Activated naive CD4-positive, alpha-beta T cell treated with anti-CD3 and anti-CD28 coated beads, Interleukin-2, amount 10 ng/mL, durations not matched to agents 7 days and 5 days (primary cell): Measurements from ENCODE around the gene RALGAPB.

ENCODE experiments used
- CTCF ChIA-PET: fragments of 350-600 bp; sonication (Branson Sonifier 250); formaldehyde crosslinking; loops from one replicate; lab custom pipeline; 2021; ENCODE audit warnings: antibody characterized with exemption; lab: Charles Lee
- DNase-seq: peaks from one replicate; pipeline ENCODE4 v3.0.0-alpha.2; 2020
- H3K27ac Mint-ChIP-seq: one replicate; pipeline ENCODE4 v1.8.0; 2021; ENCODE audit warnings: mild to moderate bottlenecking, moderate library complexity, mixed read lengths
- H3K27me3 Mint-ChIP-seq: one replicate; pipeline ENCODE4 v1.8.0; 2021; ENCODE audit warnings: mild to moderate bottlenecking, mixed read lengths
- H3K36me3 Mint-ChIP-seq: one replicate; pipeline ENCODE4 v1.8.0; 2021; ENCODE audit warnings: mixed read lengths
- H3K4me1 Mint-ChIP-seq: one replicate; pipeline ENCODE4 v1.8.0; 2021; ENCODE audit warnings: mixed read lengths
- H3K4me3 Mint-ChIP-seq: one replicate; pipeline ENCODE4 v1.8.0; 2021; ENCODE audit warnings: mild to moderate bottlenecking, moderate library complexity, mixed read lengths
- H3K9me3 Mint-ChIP-seq: one replicate; pipeline ENCODE4 v1.8.0; 2021; ENCODE audit warnings: mixed read lengths

Gene RALGAPB

DNA sequence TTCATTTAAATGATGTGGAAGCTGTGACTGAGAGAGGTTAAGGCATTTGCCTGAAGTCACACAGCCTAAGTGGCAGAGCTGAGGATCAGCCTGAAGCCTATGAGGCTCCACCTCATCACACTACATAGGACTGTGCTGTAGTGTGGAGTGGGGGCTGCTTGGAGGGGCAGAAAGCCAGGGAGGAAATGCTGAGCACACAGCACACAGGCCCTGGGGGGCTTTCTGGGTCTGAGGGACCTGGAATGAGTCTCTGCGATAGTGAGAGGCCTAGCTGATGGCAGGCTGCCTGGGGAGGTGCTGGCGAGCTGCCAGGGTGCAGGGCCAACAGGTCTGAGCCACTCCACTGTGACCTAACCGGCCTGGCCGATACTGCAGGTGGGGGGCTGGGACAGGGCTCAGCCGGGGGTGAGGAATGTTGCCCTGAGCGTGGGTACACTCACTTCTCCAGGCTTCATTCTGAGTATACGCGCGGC, 126.8 kb downstream of the RALGAPB start:
- H3K36me3 Mint-ChIP-seq, result no peaks in the 10 kb centered on the region
- CTCF ChIA-PET, result interaction anchor here (0.8 to 1.0 kb wide), 2 partner anchors 13 to 21 kb away, joined by 3 read pairs; no protein-coding TSS in a partner anchor
- no peak overlapping the region for H3K4me3 Mint-ChIP-seq
- peaks cover 63% of the 10 kb centered on the region for H3K27me3 Mint-ChIP-seq
- peak; percentile 8 for DNase-seq
- H3K9me3 Mint-ChIP-seq, result no peaks in the 10 kb centered on the region
- H3K4me1 Mint-ChIP-seq, result peaks cover 12% of the 10 kb centered on the region
- H3K27ac Mint-ChIP-seq, result no peak overlapping the region

DNA sequence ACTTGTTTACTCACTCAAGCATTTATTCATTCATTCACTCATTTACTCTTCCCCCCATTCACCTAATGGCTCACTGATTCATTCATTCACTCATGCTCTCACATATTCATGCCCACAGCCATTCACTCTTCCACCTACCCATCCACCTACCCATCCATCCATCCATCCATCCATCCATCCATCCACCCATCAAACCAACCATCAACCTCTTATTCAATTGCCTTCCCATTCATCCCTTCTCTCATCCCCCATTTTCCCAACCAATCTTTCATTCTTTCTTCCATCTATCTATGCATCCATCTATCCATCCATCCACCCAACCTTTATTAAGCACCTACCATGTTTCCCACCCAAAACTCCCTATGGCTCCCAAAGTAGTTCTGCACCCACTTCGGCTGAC, 127.4 kb downstream of the RALGAPB start:
- Mint-ChIP-seq H3K27ac (no peak overlapping the region), H3K4me3 (no peak overlapping the region), H3K36me3 (no peaks in the 10 kb centered on the region), H3K9me3 (no peaks in the 10 kb centered on the region), H3K4me1 (peaks cover 12% of the 10 kb centered on the region), H3K27me3 (peaks cover 67% of the 10 kb centered on the region)
- CTCF ChIA-PET, result interaction anchor here (1.0 kb wide), 1 partner anchor 21 kb away, joined by 3 read pairs; no protein-coding TSS in a partner anchor
- DNase-seq, result no peak

DNA sequence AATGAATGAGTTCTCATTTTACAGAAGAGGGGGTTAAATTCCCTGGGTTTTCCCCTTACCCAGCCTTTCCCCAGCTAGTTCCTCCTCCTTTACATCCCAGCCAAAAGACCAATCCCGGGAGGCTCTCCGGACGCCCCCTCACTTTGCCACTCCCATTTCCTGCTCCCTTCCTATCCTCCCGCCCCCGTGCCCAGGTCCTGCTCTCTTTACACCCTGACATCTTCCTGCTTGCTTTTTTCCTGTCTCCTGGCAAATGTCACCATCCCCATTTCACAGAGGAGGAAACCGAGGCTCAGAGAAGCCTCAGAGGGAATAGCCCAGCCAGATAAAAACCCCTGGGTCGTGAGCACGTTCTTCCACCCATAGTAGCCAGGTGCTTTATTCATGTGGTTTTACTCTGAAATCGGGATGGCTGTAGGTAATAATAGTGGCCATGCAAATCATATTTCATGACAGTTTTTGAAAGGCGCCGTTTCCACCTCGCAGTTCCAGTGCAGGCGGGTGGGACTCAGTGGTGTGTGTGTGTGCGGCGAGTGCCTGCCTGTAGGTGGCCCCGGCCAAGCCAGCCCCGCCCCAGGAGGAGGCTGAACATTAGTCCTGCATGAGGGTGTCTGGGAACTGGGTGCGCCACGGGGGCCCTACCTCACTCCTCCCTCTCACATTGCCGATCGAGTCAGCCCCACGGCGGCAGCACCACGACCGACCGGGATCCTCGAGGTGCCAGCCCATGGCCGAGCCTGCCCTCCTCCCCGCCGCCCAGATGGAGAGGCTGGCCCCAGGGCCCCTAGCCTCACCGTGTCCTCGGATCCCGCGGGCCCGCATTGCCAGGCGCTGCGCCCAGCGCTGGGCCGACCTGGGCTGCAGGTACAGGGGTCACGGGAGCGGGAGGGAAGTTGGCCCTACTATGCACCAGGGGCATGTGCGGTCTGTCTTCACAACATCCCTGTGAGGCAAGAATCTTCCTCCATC, 128.9 kb downstream of the RALGAPB start, which contains the start of gene ARHGAP40:
Gene ARHGAP40 (plus strand): TSS at position 594 of the 969 bp plus-strand sequence.
- peaks cover 12% of the 10 kb centered on the region for H3K4me1 Mint-ChIP-seq
- H3K4me3 Mint-ChIP-seq, result peak within 1 kb of the TSS; percentile 20
- DNase-seq, result peak; percentile 35
- H3K27ac Mint-ChIP-seq, result no peak within 1 kb of the TSS
- H3K9me3 Mint-ChIP-seq, result no peaks in the 10 kb centered on the region
- H3K36me3 Mint-ChIP-seq, result no peaks in the 10 kb centered on the region
- CTCF ChIA-PET, result no interaction called here
- peaks cover 67% of the 10 kb centered on the region for H3K27me3 Mint-ChIP-seq

DNA sequence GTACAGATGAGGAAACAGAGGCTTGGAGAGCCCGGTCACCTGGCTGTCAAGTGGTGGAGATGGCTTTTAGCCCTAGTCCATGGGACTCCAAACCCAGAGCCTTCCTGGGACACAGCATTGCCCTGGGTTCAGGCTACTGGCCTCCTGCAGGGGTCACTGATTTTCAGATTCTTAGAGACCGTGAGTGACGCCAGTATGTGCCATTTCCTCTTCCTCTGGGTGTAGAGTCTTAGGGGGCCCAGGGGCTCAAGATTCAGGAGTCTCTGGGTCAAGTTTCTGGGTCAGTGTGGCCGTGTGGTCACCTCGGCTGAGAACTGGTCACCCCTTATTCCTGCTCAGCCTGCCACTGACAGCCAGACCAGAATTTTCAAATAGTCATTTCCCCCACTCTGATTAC, 129.5 kb downstream of the RALGAPB start:
- Mint-ChIP-seq H3K36me3 (no peaks in the 10 kb centered on the region), H3K4me3 (no peak overlapping the region), H3K9me3 (no peaks in the 10 kb centered on the region), H3K4me1 (peaks cover 12% of the 10 kb centered on the region), H3K27me3 (peaks cover 68% of the 10 kb centered on the region), H3K27ac (no peak overlapping the region)
- no peak for DNase-seq
- CTCF ChIA-PET, result no interaction called here

DNA sequence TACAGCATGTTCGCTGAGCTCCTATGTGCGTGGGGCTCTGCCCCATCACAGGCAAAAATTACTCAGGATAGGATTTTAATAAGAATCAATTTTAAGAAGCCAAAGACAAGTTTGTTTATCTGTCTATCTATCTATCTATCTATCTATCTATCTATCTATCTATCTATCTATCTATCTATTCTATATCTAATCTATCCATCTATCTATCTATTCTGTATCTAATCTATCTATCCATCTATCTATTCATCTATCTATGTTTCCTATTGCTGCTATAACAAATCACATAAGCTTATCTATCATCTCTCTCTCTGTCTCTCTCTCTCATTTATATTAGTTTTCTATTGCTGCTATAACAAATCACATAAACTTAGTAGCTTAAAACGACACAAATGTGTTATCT, 130.6 kb downstream of the RALGAPB start:
- H3K27me3 Mint-ChIP-seq, result peaks cover 70% of the 10 kb centered on the region
- H3K4me3 Mint-ChIP-seq, result no peak overlapping the region
- DNase-seq, result no peak
- H3K36me3 Mint-ChIP-seq, result no peaks in the 10 kb centered on the region
- H3K9me3 Mint-ChIP-seq, result no peaks in the 10 kb centered on the region
- H3K4me1 Mint-ChIP-seq, result peaks cover 12% of the 10 kb centered on the region
- no peak overlapping the region for H3K27ac Mint-ChIP-seq
- CTCF ChIA-PET, result interaction anchor here (1.3 kb wide), 1 partner anchor 30 kb away, joined by 3 read pairs; no protein-coding TSS in a partner anchor

DNA sequence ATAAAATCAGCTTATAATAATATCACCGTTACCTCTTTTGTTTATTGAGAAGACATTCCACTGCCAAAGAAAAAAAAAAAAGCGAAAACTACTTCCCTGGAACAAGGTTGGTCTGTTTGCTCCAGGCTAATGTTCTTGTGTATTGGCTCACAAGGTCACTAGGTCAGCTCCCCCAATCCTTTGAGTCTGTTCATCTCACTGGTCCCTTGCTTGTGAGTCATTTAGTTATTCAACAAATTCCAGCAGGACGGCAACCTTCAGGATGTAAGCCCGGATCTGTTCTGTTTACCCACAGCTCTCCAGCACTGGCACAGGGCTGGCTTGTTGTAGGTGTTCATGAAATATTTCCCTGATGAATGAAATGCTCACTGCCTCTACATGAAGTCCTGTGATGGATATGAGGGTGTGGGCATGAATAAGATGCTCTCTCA, 132.2 kb downstream of the RALGAPB start:
- Mint-ChIP-seq H3K4me1 (peaks cover 12% of the 10 kb centered on the region), H3K27ac (no peak overlapping the region), H3K4me3 (no peak overlapping the region), H3K36me3 (no peaks in the 10 kb centered on the region), H3K27me3 (peaks cover 75% of the 10 kb centered on the region), H3K9me3 (no peaks in the 10 kb centered on the region)
- CTCF ChIA-PET, result no interaction called here
- no peak for DNase-seq

DNA sequence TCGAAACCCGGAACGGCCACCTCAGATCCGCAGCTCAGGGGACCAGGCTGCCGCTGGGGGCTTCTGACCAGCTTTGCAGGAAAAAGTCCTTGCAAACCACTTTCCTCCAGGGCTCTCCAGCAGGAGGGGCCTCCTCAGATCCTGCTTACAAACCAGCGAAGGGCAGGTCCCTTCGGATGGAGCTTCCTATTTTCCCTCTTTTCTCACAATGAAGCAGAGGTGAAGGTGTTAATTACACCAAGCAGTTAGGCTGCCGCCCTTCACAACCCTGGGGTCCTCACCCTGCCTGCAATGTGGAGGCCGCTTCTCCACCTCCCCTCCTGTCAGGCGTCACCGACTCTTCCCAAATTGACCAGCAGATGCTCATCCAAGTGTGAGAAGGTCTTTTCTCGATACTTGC, 134.7 kb downstream of the RALGAPB start:
- CTCF ChIA-PET, result no interaction called here
- H3K27ac Mint-ChIP-seq, result no peak overlapping the region
- peaks cover 2% of the 10 kb centered on the region for H3K4me1 Mint-ChIP-seq
- H3K9me3 Mint-ChIP-seq, result no peaks in the 10 kb centered on the region
- no peak for DNase-seq
- peaks cover 56% of the 10 kb centered on the region for H3K27me3 Mint-ChIP-seq
- H3K4me3 Mint-ChIP-seq, result no peak overlapping the region
- no peaks in the 10 kb centered on the region for H3K36me3 Mint-ChIP-seq

DNA sequence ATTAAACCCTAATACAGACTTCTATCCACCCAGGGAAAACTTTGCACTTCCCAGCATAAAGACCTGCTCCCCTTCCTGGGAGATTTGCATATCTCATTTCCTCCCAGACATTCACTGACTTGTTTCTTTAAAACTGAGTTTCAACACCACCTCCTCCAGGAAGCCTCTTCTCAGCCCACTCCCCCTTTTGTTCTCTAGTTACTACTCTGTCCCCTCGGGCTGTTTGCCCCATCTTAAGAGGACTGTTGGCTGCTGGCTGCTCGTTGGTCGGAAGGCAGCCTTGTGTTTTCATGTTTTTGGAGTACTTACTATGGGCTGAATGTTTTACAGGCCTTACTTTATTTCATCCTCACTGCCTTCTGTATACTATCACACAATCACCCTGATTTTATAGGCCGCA, 135.5 kb downstream of the RALGAPB start:
- Mint-ChIP-seq H3K27me3 (peaks cover 51% of the 10 kb centered on the region), H3K4me1 (no peaks in the 10 kb centered on the region), H3K36me3 (no peaks in the 10 kb centered on the region), H3K27ac (no peak overlapping the region), H3K9me3 (no peaks in the 10 kb centered on the region), H3K4me3 (no peak overlapping the region)
- no peak for DNase-seq
- CTCF ChIA-PET, result no interaction called here

DNA sequence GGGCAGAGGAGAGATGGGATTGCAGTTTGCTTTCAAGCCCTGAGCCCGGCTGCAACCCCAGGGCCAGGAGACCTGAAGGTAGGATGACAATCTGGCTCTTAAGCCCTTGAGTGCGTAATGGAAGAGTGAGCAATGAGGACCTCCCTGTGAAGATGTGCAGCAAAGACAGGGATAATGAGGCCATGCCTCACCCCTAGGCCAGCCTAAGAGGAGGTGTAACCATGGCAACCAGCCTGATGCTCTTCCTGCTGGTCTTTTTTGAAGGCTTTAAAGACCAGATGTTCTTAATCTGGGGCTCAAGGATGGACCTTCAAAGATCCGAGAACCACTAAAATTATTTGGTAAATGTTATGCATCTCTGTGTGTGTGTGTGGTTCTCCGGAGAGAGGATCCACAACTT, 137.2 kb downstream of the RALGAPB start:
- H3K36me3 Mint-ChIP-seq, result no peaks in the 10 kb centered on the region
- no peak overlapping the region for H3K4me3 Mint-ChIP-seq
- H3K27me3 Mint-ChIP-seq, result peaks cover 51% of the 10 kb centered on the region
- no peaks in the 10 kb centered on the region for H3K9me3 Mint-ChIP-seq
- CTCF ChIA-PET, result interaction anchor here (1.4 kb wide), 1 partner anchor 36 kb away, joined by 3 read pairs; no protein-coding TSS in a partner anchor
- no peak overlapping the region for H3K27ac Mint-ChIP-seq
- H3K4me1 Mint-ChIP-seq, result no peaks in the 10 kb centered on the region
- no peak for DNase-seq

DNA sequence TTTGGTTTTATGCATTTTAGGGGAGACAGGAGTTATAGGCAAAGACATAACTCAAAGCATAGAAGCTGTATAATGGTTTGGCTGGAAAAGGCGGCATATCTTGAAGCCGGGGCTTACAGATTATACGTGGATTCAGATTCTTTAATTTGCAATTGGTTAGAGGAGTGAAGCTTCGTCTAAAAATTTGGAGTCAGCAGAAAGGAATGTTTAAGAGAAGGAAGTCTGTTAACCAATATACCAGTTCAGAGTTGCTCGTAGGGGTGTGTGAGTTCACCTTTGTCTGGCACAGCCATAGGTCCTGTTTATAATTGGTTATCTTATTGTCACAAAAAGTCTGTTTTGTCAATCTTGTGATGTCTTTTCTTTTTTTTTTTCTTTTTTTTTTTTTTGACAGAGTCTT, 137.9 kb downstream of the RALGAPB start:
- Mint-ChIP-seq H3K27ac (no peak overlapping the region), H3K36me3 (no peaks in the 10 kb centered on the region), H3K4me1 (no peaks in the 10 kb centered on the region), H3K27me3 (peaks cover 50% of the 10 kb centered on the region), H3K9me3 (no peaks in the 10 kb centered on the region), H3K4me3 (no peak overlapping the region)
- DNase-seq, result no peak
- CTCF ChIA-PET, result interaction anchor here (1.4 kb wide), 1 partner anchor 35 kb away, joined by 3 read pairs; no protein-coding TSS in a partner anchor

DNA sequence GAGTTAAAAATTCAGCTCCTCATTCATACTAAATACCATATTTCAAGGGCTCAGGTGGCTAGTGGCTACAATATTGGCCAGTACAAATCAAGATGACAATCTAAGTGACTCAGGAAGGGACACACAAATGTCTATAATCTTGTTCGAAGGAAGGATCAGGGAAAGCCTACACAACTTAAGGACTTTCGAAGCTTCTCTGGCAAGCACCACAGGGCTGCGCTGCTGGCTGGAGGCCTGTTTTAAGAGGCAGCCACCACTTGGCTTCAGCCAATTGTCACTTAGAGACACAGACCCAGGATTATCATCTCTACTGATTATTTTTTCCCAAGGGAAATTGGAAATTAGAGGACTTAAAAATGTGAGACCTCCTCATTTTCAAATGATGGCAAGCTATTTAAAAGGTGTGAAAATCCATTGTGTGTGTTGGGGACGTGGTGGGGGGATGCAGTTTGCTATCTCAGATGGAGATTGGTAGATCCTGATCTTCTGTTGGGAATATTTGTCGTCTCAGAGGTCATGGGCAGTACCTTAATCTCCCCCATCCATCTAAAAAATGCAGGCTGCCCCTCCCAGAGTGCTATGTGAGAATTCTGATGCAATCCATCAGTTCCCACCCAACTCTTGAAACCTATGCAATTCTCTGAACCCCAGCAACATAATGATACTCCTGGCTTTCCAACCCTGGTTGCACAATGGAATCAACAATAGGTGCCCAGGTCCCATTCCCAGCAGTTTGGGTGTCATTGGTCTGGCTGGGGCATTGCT, 140.3 kb downstream of the RALGAPB start:
- H3K9me3 Mint-ChIP-seq, result no peaks in the 10 kb centered on the region
- no peaks in the 10 kb centered on the region for H3K36me3 Mint-ChIP-seq
- no peaks in the 10 kb centered on the region for H3K4me1 Mint-ChIP-seq
- no peak for DNase-seq
- no peak overlapping the region for H3K27ac Mint-ChIP-seq
- CTCF ChIA-PET, result interaction anchor here (1.0 kb wide), 1 partner anchor 14 kb away, joined by 3 read pairs; no protein-coding TSS in a partner anchor
- H3K4me3 Mint-ChIP-seq, result no peak overlapping the region
- peaks cover 52% of the 10 kb centered on the region for H3K27me3 Mint-ChIP-seq

DNA sequence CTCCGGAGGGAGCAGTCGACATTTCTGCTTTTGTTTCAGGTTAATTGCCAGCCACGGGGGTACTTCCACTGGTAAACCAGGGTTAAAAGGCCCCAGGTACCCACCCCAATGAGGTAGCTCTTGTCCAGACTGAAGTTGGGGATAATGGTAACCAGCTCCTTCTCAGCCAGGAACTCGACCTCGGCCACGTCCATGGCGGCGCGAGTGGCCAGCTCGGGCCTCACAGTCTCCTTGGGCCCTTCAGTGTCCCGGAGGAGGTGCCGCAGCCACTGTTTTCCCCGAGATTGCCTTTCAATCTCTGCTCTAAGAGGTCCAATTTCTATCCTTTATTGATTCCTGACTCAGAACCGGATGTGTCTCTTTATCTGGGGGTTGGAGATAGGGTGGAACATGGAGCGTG, 142.6 kb downstream of the RALGAPB start:
- Mint-ChIP-seq H3K9me3 (no peaks in the 10 kb centered on the region), H3K4me3 (no peak overlapping the region), H3K27me3 (peaks cover 37% of the 10 kb centered on the region), H3K4me1 (no peaks in the 10 kb centered on the region), H3K36me3 (no peaks in the 10 kb centered on the region), H3K27ac (no peak overlapping the region)
- CTCF ChIA-PET, result interaction anchor here (0.8 kb wide), 1 partner anchor 17 kb away, joined by 3 read pairs; no protein-coding TSS in a partner anchor
- no peak for DNase-seq

DNA sequence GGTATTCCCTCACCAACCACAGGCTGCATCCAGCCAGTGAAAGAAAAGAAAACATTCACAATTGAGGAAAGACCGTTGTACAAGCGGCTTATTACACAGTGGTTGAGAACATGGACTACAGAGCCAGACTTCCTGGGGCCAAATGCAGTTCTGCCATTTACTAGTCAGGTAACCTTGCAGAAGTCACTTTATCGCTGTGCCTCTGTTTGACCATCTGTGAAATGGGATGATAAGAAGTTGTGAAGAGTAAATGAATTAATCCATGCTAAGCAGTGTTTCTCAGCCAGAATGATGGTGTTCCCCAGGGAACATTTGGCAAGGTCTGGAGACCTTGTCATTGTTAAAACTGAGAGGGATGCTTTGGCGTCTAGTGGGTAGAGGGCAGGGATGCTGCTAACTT, 143.8 kb downstream of the RALGAPB start:
- Mint-ChIP-seq H3K27me3 (peaks cover 43% of the 10 kb centered on the region), H3K9me3 (no peaks in the 10 kb centered on the region), H3K4me3 (no peak overlapping the region), H3K36me3 (no peaks in the 10 kb centered on the region), H3K4me1 (no peaks in the 10 kb centered on the region), H3K27ac (no peak overlapping the region)
- no peak for DNase-seq
- CTCF ChIA-PET, result no interaction called here
